Activated CD8-positive, alpha-beta T cell treated with anti-CD3 and anti-CD28 coated beads, Interleukin-2, amount 10 ng/mL, durations not matched to agents 7 days and 5 days (primary cell): ENCODE results near the gene FBXO2. TPM values are rescaled to one million over a fixed set of nuclear protein-coding genes. Genes with fewer than 3 reads are reported as not detected.

ENCODE experiments used
- ATAC-seq: fragments of 150-1000 bp; cut with Tn5 transposase; one replicate; pipeline ENCODE4 v1.10.0; 2021; ENCODE audit warnings: moderate library complexity
- CTCF ChIA-PET: fragments of 350-600 bp; sonication (Branson Sonifier 250); formaldehyde crosslinking; loops from one replicate; lab custom pipeline; 2021; ENCODE audit warnings: antibody characterized with exemption; lab: Charles Lee
- POLR2A ChIA-PET: fragments of 350-600 bp; sonication (Branson Sonifier 250); formaldehyde crosslinking; loops from one replicate; lab custom pipeline; 2021; ENCODE audit warnings: antibody characterized with exemption; lab: Charles Lee
- DNase-seq: peaks from one replicate; pipeline ENCODE4 v3.0.0-alpha.2; 2020
- H3K27ac Mint-ChIP-seq: one replicate; pipeline ENCODE4 v1.8.0; 2021; ENCODE audit warnings: mild to moderate bottlenecking, mixed read lengths
- H3K27me3 Mint-ChIP-seq: one replicate; pipeline ENCODE4 v1.8.0; 2021; ENCODE audit warnings: low read depth, mixed read lengths
- H3K36me3 Mint-ChIP-seq: one replicate; pipeline ENCODE4 v1.8.0; 2021; ENCODE audit warnings: low read depth, mixed read lengths
- H3K4me1 Mint-ChIP-seq: one replicate; pipeline ENCODE4 v1.8.0; 2021; ENCODE audit warnings: low read depth, mixed read lengths
- H3K4me3 Mint-ChIP-seq: one replicate; pipeline ENCODE4 v1.8.0; 2021; ENCODE audit warnings: mild to moderate bottlenecking, mixed read lengths
- H3K9me3 Mint-ChIP-seq: one replicate; pipeline ENCODE4 v1.8.0; 2022; ENCODE audit warnings: mixed read lengths; ENCODE audit not compliant: insufficient read depth
- total RNA-seq, 2 experiments: library from RNA; stranded (reverse); gene quantifications; one replicate each; pipeline ENCODE4 v1.2.3, GENCODE V29; 2021

Gene FBXO2
- total RNA-seq, 2 experiments from 2014 or later: 5.6 to 6.0 TPM

DNA sequence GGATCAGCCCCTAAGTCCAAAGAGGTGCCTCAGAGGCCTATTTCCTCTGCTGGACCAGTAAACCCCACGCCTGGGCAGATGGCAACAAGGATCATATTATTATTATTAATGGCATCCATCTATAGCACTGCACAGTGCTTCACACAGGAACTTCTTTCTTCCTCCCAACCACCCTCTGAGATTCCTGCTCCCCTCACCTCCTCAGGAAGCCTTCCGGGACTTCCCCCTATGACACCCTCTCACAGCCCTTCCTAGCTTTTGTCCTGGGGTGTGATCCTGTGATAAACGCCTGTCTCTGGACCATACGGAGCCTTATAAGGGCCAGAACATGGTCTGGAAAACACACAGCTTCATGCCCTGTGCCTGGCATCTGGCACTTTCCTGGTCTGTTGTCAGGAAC is 3.2 kb downstream of the FBXO2 start:
- POLR2A ChIA-PET: interaction anchor here (0.6 to 2.2 kb wide), 4 partner anchors 31 to 389 kb away, joined by 3 to 14 read pairs (median 10); partner anchors contain the start of gene MTOR
- peak overlapping the region; percentile 72 for H3K4me3 Mint-ChIP-seq

DNA sequence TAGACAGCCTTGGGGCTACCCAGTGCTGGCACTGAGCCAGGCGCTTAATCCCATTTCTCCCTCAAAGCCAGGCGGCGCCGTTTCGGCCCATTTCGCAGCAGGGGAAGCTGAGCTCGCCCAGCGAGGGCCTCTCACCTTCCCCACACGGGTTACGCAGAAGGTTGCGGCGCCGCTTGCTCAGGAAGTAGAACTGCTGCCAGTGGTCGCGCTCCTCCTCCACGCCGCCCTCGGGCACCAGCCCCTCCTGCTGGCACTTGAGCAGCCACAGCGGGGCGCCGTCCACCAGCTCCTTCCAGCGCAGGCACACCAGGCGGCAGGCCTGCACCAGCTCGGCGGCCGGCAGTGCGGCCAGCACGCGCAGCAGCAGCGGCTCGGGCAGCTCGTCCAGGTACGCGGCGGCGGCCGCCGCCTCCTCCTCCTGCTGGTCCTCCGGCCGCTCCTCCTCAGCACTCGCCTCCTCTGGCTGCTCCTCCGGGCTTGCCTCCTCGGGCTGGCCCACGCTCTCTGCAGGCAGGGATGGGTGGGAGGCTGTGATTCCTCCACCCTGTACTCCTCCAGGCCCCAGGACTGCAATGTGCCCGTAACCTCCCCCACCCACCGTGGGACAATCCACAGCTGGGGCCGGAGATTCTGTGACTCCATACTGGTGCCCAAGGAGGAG is 3.8 kb downstream of the FBXO2 start:
- Mint-ChIP-seq H3K4me3 (peak overlapping the region; percentile 72), H3K36me3 (no peaks in the 10 kb centered on the region), H3K9me3 (no peaks in the 10 kb centered on the region), H3K4me1 (peaks cover 30% of the 10 kb centered on the region), H3K27ac (peak overlapping the region; percentile 60), H3K27me3 (peaks cover 2% of the 10 kb centered on the region)
- CTCF ChIA-PET: interaction anchor here (0.8 to 7.2 kb wide), 18 partner anchors 8 to 1155 kb away, joined by 3 to 86 read pairs (median 7); partner anchors contain the start of genes AGTRAP, CLCN6, FBXO6 and MAD2L2
- POLR2A ChIA-PET: interaction anchor here (0.6 to 2.2 kb wide), 4 partner anchors 14 to 258 kb away, joined by 6 to 14 read pairs (median 10); partner anchors contain the start of gene FBXO6
- ATAC-seq (peak; percentile 74), DNase-seq (peak; percentile 93)

More for the DNA sequence above, 3.2 kb downstream of the FBXO2 start:
- Mint-ChIP-seq H3K4me1 (peaks cover 36% of the 10 kb centered on the region), H3K27ac (peak overlapping the region; percentile 60), H3K9me3 (no peaks in the 10 kb centered on the region), H3K27me3 (peaks cover 2% of the 10 kb centered on the region), H3K36me3 (peaks cover 2% of the 10 kb centered on the region)
- no peak for ATAC-seq
- CTCF ChIA-PET: interaction anchor here (0.9 to 7.2 kb wide), 16 partner anchors 9 to 614 kb away, joined by 3 to 86 read pairs (median 8); partner anchors contain the start of genes AGTRAP, CLCN6, FBXO6 and MAD2L2
- no peak for DNase-seq

DNA sequence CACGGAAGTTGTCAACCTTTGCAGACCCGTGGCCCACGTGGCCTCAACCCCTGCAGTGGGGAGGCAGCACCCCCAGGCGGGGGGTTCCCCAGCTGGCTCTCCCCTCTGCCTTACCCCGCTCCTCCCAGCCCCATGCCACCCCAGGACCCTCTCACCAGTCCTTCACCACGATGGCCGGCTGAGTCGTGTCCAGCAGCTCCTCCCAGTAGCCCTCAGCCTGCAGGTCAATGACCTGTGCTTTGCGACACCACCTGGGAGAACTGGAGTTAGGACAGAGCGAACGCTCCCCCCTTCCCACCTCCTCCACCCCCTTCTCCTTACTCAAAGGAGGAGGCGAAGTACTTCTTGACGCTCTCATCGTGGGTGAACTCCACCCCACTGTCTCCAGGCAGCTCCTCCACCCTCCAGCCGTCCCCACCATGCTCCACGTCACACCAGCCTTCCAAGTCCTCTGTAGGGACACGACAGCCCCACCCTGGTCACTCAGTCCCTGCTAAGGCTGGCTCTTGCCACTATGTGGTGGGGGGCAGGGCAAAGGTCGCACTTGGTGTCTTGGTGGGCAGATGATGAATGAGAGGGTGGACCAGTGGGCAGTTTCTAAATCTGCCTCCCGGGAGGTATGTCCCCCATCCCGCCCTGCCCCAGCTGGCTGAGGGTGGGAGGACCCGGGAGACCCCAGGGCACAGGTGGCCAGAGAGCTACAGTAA is 4.5 kb downstream of the FBXO2 start:
- Mint-ChIP-seq H3K4me1 (peaks cover 28% of the 10 kb centered on the region), H3K27ac (peak overlapping the region; percentile 52), H3K36me3 (no peaks in the 10 kb centered on the region), H3K9me3 (no peaks in the 10 kb centered on the region), H3K4me3 (peak overlapping the region; percentile 36), H3K27me3 (peaks cover 2% of the 10 kb centered on the region)
- ChIA-PET POLR2A (interaction anchor here (1.6 to 2.2 kb wide), 3 partner anchors 14 to 259 kb away, joined by 7 to 14 read pairs (median 14); partner anchors contain the start of gene FBXO6), CTCF (interaction anchor here (0.8 to 7.2 kb wide), 16 partner anchors 8 to 1154 kb away, joined by 3 to 86 read pairs (median 8); partner anchors contain the start of genes AGTRAP, CLCN6, FBXO6 and MAD2L2)
- DNase-seq (no peak), ATAC-seq (no peak)

DNA sequence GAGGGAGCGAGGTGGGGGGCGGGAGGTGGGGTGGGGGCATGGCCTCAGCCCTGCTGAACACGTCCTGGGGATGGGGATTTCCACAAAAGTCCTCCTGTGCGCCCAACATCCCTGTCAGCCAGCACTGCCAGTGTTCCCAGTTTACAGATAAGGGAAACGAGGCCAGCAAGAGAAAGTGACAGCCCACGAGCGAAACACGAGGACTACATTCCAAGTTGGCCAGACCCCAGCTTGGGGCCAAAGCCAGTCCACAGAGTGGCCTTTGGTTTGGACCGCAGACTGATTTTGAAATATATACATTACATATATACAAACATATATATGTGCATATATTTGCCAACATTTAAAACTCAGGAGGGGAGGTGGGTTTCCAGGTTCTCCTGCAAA is 5.0 kb downstream of the FBXO2 start:
- H3K9me3 Mint-ChIP-seq: no peaks in the 10 kb centered on the region
- DNase-seq (no peak), ATAC-seq (no peak)
- H3K27ac Mint-ChIP-seq: no peak overlapping the region
- ChIA-PET POLR2A (interaction anchor here (1.6 to 2.2 kb wide), 3 partner anchors 15 to 259 kb away, joined by 7 to 14 read pairs (median 14); partner anchors contain the start of gene FBXO6), CTCF (interaction anchor here (1.6 to 3.3 kb wide), 4 partner anchors 32 to 157 kb away, joined by 6 to 55 read pairs (median 10); partner anchors contain the start of genes CLCN6, MAD2L2 and MTHFR)
- H3K4me1 Mint-ChIP-seq: peaks cover 27% of the 10 kb centered on the region
- H3K4me3 Mint-ChIP-seq: no peak overlapping the region
- peaks cover 2% of the 10 kb centered on the region for H3K27me3 Mint-ChIP-seq
- H3K36me3 Mint-ChIP-seq: no peaks in the 10 kb centered on the region

DNA sequence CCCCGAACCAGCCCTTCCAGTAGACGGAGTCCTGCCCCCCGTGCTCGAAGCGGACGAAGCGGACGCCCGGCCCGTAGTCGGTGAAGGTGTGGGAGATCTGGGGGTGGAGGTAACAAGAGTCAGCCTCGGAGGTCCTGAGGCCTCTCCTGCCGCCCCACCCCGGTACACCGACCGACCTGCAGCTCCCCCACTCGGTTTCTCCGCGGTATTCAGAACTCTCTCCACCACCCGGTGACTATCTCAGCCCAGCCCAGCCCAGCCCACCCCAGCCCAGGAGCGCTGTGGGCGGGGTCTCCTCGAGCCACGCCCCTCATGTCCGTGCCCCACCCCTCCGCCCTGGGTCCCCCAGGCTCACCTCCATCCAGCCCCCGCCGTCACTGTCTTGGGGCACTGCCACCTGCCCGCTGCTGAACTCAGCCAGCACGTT is 5.5 kb downstream of the FBXO2 start:
- ATAC-seq: peak; percentile 17
- POLR2A ChIA-PET: interaction anchor here (1.6 kb wide), 1 partner anchor 15 kb away, joined by 7 read pairs; the partner anchor contains the start of gene FBXO6
- peak; percentile 49 for DNase-seq

DNA sequence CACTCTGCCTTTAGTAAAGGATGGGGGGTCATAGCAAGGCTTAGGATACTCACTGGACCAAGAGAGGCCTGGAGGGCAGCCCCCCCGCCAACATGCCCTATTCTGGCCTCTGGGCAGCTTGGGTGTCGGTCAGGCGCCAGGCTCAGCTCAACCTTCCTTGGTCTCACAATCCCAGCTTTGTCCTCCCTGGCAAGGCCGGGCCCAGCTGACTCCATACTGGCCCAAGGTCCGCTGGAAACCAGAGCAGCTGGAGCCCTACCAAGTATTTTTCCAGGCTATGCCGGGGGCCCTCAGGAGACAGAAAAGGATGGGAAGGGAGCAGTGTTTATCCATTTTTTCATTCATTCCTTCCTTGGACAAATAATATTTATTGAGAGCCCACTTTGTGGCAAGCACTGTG is 6.2 kb downstream of the FBXO2 start:
- POLR2A ChIA-PET: no interaction called here
- ATAC-seq: no peak
- Mint-ChIP-seq H3K4me3 (no peak overlapping the region), H3K27ac (no peak overlapping the region), H3K36me3 (no peaks in the 10 kb centered on the region), H3K27me3 (peaks cover 2% of the 10 kb centered on the region), H3K4me1 (peaks cover 27% of the 10 kb centered on the region), H3K9me3 (no peaks in the 10 kb centered on the region)
- CTCF ChIA-PET: interaction anchor here (8.6 kb wide), 1 partner anchor 610 kb away, joined by 84 read pairs; no protein-coding TSS in a partner anchor
- DNase-seq: no peak

More for the DNA sequence above, 5.5 kb downstream of the FBXO2 start:
- peak overlapping the region; percentile 31 for H3K4me3 Mint-ChIP-seq
- H3K27ac Mint-ChIP-seq: no peak overlapping the region
- peaks cover 27% of the 10 kb centered on the region for H3K4me1 Mint-ChIP-seq
- H3K27me3 Mint-ChIP-seq: peaks cover 2% of the 10 kb centered on the region
- H3K36me3 Mint-ChIP-seq: no peaks in the 10 kb centered on the region
- no peaks in the 10 kb centered on the region for H3K9me3 Mint-ChIP-seq
- CTCF ChIA-PET: interaction anchor here (3.3 to 8.6 kb wide), 2 partner anchors 71 to 611 kb away, joined by 55 to 84 read pairs; no protein-coding TSS in a partner anchor

DNA sequence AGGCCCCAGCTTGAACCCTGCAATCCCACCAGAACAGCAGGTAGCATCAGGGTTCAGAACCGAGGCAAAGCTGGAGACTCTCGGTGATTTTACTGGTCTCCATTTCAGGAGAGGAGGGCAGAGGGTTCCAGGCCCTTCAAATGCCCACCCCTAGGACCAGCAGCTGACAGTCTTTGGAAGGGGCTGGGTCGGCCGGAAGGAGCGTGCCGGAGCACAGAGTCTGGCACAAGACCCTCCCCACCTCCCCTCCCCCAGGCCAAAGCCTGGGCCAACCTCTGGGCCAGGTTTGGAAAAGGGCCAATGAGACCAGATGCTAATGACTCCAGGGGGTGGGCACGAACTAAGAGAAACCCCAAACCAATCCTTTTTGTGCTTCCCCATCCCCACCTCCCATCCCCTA is 6.9 kb downstream of the FBXO2 start:
- peaks cover 2% of the 10 kb centered on the region for H3K27me3 Mint-ChIP-seq
- POLR2A ChIA-PET: interaction anchor here (0.6 kb wide), 1 partner anchor 40 kb away, joined by 3 read pairs; no protein-coding TSS in a partner anchor
- no peak for ATAC-seq
- H3K27ac Mint-ChIP-seq: no peak overlapping the region
- no peaks in the 10 kb centered on the region for H3K9me3 Mint-ChIP-seq
- H3K4me1 Mint-ChIP-seq: peaks cover 27% of the 10 kb centered on the region
- no peak for DNase-seq
- H3K36me3 Mint-ChIP-seq: no peaks in the 10 kb centered on the region
- no peak overlapping the region for H3K4me3 Mint-ChIP-seq
- CTCF ChIA-PET: interaction anchor here (0.5 to 8.6 kb wide), 3 partner anchors 406 to 609 kb away, joined by 3 to 84 read pairs (median 3); no protein-coding TSS in a partner anchor

DNA sequence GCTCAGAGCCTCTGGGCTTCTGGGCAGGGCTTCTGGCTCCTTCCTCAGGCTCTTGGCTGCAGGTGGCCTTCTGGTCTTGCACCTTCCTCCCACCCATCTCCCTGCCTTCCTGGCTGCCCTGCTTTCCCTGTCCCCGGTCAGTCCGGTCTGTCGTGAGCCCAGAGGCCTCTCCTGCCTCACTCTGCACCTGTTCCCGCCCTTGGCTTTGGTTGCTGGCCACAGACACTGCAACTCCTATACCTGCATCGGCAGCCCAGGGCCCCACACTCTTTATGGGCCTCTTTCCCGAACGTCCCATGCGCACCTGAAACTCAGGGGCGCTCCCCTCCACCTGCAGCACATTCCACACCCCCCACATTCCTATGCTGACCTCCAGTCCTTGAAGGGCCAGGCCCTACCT is 7.9 kb downstream of the FBXO2 start:
- Mint-ChIP-seq H3K27me3 (peaks cover 2% of the 10 kb centered on the region), H3K27ac (no peak overlapping the region), H3K36me3 (no peaks in the 10 kb centered on the region), H3K9me3 (no peaks in the 10 kb centered on the region), H3K4me3 (no peak overlapping the region), H3K4me1 (peaks cover 21% of the 10 kb centered on the region)
- CTCF ChIA-PET: interaction anchor here (0.6 to 8.6 kb wide), 17 partner anchors 9 to 608 kb away, joined by 3 to 84 read pairs (median 3); partner anchors contain the start of gene FBXO6
- POLR2A ChIA-PET: no interaction called here
- no peak for ATAC-seq
- no peak for DNase-seq

DNA sequence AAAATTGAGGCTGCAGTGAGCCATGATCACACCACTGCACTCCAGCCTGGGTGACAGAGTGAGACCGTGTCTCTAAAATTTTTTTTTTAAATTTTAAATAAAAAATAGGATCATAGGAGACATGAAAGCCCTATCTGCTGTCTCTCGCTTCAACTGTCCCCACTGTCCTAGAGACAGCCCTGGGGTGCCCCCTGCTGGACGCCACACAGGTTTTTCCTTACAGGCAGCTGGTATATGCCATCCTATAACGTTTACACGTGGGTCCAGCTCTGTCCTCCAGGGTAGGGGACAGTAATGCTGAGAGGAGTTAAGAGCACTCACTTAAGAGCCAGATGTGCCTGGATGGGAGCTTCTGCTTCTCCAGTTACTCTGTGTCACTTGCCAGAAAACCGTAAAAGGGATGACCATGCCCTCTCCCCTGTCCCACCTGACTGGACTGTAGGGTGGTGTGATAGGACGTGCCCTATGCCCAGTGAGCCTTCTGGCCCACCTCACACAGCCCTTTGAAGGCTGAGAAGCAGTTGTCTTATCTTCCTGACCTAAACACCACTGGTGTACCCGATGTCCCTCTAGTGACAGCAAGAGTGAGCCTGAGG is 8.5 kb downstream of the FBXO2 start:
- H3K4me3 Mint-ChIP-seq: no peak overlapping the region
- no peaks in the 10 kb centered on the region for H3K9me3 Mint-ChIP-seq
- peak; percentile 55 for ATAC-seq
- peak; percentile 91 for DNase-seq
- peaks cover 16% of the 10 kb centered on the region for H3K4me1 Mint-ChIP-seq
- ChIA-PET CTCF (interaction anchor here (0.6 to 8.6 kb wide), 20 partner anchors 10 to 608 kb away, joined by 3 to 84 read pairs (median 3); partner anchors contain the start of gene FBXO6), POLR2A (no interaction called here)
- peaks cover 2% of the 10 kb centered on the region for H3K27me3 Mint-ChIP-seq
- no peaks in the 10 kb centered on the region for H3K36me3 Mint-ChIP-seq
- no peak overlapping the region for H3K27ac Mint-ChIP-seq

DNA sequence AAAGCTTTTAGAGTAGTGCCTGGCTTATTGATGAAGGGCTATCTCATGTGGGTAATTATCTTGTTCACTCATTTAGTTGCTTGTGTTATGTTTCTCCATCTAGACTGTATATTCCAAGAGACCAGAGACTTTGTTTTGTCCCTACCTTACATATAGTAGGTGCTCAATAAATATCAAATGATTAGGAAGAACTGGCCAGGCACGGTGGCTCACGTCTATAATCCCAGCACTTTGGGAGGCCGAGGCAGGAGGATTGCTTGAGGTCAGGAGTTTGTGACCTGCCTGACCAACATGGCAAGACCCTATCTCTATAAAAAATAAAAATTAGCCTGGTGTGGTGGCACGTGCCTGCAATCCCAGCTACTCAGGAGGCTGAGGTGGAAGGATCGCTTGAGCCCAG is 9.0 kb downstream of the FBXO2 start:
- Mint-ChIP-seq H3K4me3 (no peak overlapping the region), H3K27ac (no peak overlapping the region), H3K9me3 (no peaks in the 10 kb centered on the region), H3K36me3 (no peaks in the 10 kb centered on the region), H3K4me1 (peaks cover 12% of the 10 kb centered on the region), H3K27me3 (peaks cover 2% of the 10 kb centered on the region)
- ChIA-PET CTCF (interaction anchor here (0.6 to 8.6 kb wide), 15 partner anchors 10 to 607 kb away, joined by 3 to 84 read pairs (median 4); partner anchors contain the start of gene FBXO6), POLR2A (interaction anchor here (0.9 kb wide), 1 partner anchor 263 kb away, joined by 3 read pairs; no protein-coding TSS in a partner anchor)
- ATAC-seq (no peak), DNase-seq (no peak)
